ENCODE data around the gene WDR87. TPM values are rescaled to one million over a fixed set of nuclear protein-coding genes. Genes with fewer than 3 reads are reported as not detected.
A peak's percentile ranks its signal among the peaks of the same experiment; 100 is the strongest.

Gene WDR87
- total RNA-seq, result 0.02 TPM in 1 of 2 replicates, not detected in the other
- long read RNA-seq, result 0 reads

GRCh38 chr19:37905946-37906868 is at the start of gene WDR87:
TSS of gene WDR87 (minus strand) at chr19:37906594. CDS start at chr19:37898239, 8,355 bp downstream.
- no peaks in the 10 kb centered on the region for H3K27me3 Mint-ChIP-seq

GRCh38 chr19:37955986-37956385 is 49.6 kb upstream of the WDR87 start:
- Mint-ChIP-seq H3K27me3 (no peaks in the 10 kb centered on the region), H3K4me3 (ENCODE audit: low read depth) (no peak overlapping the region), H3K4me1 (ENCODE audit: low read depth) (peaks cover 26% of the 10 kb centered on the region), H3K27ac (no peak overlapping the region), H3K36me3 (ENCODE audit: insufficient read depth) (peaks cover 15% of the 10 kb centered on the region), H3K9me3 (ENCODE audit: low read depth) (peaks cover 3% of the 10 kb centered on the region)
- DNase-seq (ENCODE audit: low spot score, unreplicated experiment), result no peak
- TF ChIP-seq, protein P1, sequence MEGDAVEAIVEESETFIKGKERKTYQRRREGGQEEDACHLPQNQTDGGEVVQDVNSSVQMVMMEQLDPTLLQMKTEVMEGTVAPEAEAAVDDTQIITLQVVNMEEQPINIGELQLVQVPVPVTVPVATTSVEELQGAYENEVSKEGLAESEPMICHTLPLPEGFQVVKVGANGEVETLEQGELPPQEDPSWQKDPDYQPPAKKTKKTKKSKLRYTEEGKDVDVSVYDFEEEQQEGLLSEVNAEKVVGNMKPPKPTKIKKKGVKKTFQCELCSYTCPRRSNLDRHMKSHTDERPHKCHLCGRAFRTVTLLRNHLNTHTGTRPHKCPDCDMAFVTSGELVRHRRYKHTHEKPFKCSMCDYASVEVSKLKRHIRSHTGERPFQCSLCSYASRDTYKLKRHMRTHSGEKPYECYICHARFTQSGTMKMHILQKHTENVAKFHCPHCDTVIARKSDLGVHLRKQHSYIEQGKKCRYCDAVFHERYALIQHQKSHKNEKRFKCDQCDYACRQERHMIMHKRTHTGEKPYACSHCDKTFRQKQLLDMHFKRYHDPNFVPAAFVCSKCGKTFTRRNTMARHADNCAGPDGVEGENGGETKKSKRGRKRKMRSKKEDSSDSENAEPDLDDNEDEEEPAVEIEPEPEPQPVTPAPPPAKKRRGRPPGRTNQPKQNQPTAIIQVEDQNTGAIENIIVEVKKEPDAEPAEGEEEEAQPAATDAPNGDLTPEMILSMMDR (IDR thresholded peaks at IDR 0.05; ENCODE audit: unreplicated experiment), result no peak

More at GRCh38 chr19:37905946-37906868, at the start of gene WDR87:
- no peaks in the 10 kb centered on the region for H3K9me3 Mint-ChIP-seq (ENCODE audit: low read depth)
- peaks cover 2% of the 10 kb centered on the region for H3K36me3 Mint-ChIP-seq (ENCODE audit: insufficient read depth)
- peaks cover 43% of the 10 kb centered on the region for H3K4me1 Mint-ChIP-seq (ENCODE audit: low read depth)
- peak; percentile 71 for DNase-seq (ENCODE audit: low spot score, unreplicated experiment)
- TF ChIP-seq, protein P1 (IDR thresholded peaks at IDR 0.05; ENCODE audit: unreplicated experiment), result no peak
- H3K27ac Mint-ChIP-seq, result peak within 1 kb of the TSS; percentile 99
- H3K4me3 Mint-ChIP-seq (ENCODE audit: low read depth), result peak within 1 kb of the TSS; percentile 89

- DNase-seq (ENCODE audit: low spot score, unreplicated experiment), result no peak
- no peaks in the 10 kb centered on the region for H3K27me3 Mint-ChIP-seq
- no peak overlapping the region for H3K4me3 Mint-ChIP-seq (ENCODE audit: low read depth)
- H3K36me3 Mint-ChIP-seq (ENCODE audit: insufficient read depth), result peaks cover 19% of the 10 kb centered on the region
- TF ChIP-seq, protein P1 (IDR thresholded peaks at IDR 0.05; ENCODE audit: unreplicated experiment), result no peak
- H3K27ac Mint-ChIP-seq, result peak overlapping the region; percentile 57
- H3K9me3 Mint-ChIP-seq (ENCODE audit: low read depth), result peaks cover 3% of the 10 kb centered on the region
- H3K4me1 Mint-ChIP-seq (ENCODE audit: low read depth), result peaks cover 27% of the 10 kb centered on the region
Measured at GRCh38 chr19:37954421-37954874, 48.1 kb upstream of the WDR87 start.

DNA sequence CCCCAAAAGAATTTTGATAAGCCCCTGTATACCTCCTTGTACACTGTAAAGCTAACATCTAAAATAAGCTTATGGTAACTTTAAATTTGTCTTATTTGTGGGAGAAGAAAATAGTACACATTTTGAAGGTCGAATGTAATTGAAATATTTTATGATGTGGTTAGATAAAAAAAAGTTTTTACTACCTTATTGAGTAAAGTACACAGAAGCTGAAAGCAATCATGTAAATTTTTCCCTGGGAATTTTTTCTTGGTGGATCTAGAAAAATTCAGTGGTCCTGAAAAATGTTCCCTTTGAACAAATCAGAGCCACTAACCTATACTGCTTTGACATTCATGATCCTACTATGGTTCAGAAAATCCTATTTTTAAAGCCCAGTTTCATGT is 47.5 kb upstream of the WDR87 start:
- H3K4me1 Mint-ChIP-seq (ENCODE audit: low read depth), result peaks cover 27% of the 10 kb centered on the region
- no peak overlapping the region for H3K4me3 Mint-ChIP-seq (ENCODE audit: low read depth)
- TF ChIP-seq, protein P1 (IDR thresholded peaks at IDR 0.05; ENCODE audit: unreplicated experiment), result no peak
- H3K27ac Mint-ChIP-seq, result peak overlapping the region; percentile 91
- H3K9me3 Mint-ChIP-seq (ENCODE audit: low read depth), result peaks cover 3% of the 10 kb centered on the region
- H3K27me3 Mint-ChIP-seq, result no peaks in the 10 kb centered on the region
- no peak for DNase-seq (ENCODE audit: low spot score, unreplicated experiment)
- H3K36me3 Mint-ChIP-seq (ENCODE audit: insufficient read depth), result peaks cover 19% of the 10 kb centered on the region

DNA sequence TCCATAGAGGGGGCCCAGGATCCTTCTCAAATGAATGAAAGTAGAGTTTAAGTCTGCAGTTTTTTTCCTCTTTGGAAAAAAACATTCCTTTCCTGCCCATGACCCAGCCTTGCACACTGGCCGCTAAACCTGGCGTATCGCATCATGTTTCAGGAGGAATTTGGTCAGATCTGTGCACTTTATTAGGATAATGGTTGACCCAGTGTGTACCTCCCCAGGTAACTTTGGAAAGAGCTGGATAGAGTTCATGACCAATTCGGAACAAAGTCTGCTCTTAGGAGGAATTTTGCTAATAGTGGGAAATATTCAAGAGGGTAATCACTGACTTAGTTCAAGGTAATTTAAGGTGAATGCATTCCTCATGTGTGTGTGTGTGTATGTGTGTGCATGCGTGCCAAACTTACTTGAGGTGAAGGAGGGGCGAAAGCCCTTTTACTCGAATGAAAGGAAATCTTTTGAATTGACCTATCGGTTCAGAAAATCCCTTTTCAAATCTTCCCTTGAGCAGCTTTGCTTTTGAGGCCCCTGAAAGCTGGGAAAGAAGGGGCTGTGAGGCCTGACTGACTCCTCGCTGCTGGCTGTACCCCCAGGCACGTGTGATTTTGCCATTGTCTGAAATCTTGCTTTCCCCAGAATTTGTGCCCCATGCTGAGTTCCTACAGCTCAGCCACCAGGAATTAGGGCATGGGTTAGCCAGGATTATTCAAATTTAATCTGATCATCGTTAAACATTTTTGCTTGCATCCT is 47.0 kb upstream of the WDR87 start:
- Mint-ChIP-seq H3K27ac (peak overlapping the region; percentile 91), H3K36me3 (ENCODE audit: insufficient read depth) (peaks cover 16% of the 10 kb centered on the region), H3K27me3 (no peaks in the 10 kb centered on the region), H3K4me3 (ENCODE audit: low read depth) (no peak overlapping the region), H3K4me1 (ENCODE audit: low read depth) (peaks cover 31% of the 10 kb centered on the region), H3K9me3 (ENCODE audit: low read depth) (peaks cover under 1% of the 10 kb centered on the region)
- TF ChIP-seq, protein P1 (IDR thresholded peaks at IDR 0.05; ENCODE audit: unreplicated experiment), result no peak
- no peak for DNase-seq (ENCODE audit: low spot score, unreplicated experiment)

Data from progenitor cell of endocrine pancreas (in vitro differentiated cells).